Measurements from ENCODE around the gene BABAM2.

DNA sequence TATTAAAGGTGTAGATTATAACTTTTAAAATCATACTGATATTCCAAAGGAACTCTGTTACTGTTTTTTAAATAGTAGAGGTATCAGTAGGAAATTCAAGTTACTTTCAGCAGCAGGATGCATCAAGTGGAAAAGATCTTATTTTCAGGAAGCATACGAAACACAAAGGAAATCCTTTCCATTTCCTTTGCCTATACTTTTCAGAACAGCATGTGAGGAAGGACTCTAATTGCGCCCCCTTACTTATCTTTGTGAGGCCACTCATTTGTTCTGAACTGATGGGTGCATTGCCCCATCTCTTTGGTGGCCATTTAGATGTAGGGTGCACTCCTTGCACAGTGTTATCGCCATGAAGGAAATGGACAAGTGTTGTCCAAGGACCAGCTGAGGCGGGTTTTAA is 145.3 kb downstream of the BABAM2 start:
- TF ChIP-seq CTCF (conservative IDR thresholded peaks at IDR 0.05) (no peak), EZH2 (IDR thresholded peaks at IDR 0.05; ENCODE audit: low read depth) (no peak)
